ENCODE results near the gene SLC22A25.
"Not testable (repeated sequence)": the region's sequence is repeated elsewhere in the genome, so short reads cannot be mapped to it uniquely, and the experiment has no call there.

SLC22A25 gene

GRCh38 chr11:63237413-63237812 lies 6.0 kb downstream of the SLC22A25 start:
- no peaks in the 10 kb centered on the region for H3K36me3 ChIP-seq
- no peak for DNase-seq
- no peak overlapping the region for H3K4me3 ChIP-seq (ENCODE audit: low read depth, low read length)
- no peaks in the 10 kb centered on the region for H3K4me1 ChIP-seq
- TF ChIP-seq, protein P1, sequence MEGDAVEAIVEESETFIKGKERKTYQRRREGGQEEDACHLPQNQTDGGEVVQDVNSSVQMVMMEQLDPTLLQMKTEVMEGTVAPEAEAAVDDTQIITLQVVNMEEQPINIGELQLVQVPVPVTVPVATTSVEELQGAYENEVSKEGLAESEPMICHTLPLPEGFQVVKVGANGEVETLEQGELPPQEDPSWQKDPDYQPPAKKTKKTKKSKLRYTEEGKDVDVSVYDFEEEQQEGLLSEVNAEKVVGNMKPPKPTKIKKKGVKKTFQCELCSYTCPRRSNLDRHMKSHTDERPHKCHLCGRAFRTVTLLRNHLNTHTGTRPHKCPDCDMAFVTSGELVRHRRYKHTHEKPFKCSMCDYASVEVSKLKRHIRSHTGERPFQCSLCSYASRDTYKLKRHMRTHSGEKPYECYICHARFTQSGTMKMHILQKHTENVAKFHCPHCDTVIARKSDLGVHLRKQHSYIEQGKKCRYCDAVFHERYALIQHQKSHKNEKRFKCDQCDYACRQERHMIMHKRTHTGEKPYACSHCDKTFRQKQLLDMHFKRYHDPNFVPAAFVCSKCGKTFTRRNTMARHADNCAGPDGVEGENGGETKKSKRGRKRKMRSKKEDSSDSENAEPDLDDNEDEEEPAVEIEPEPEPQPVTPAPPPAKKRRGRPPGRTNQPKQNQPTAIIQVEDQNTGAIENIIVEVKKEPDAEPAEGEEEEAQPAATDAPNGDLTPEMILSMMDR (IDR thresholded peaks at IDR 0.05; ENCODE audit: low read depth, low read length), result no peak
- no peaks in the 10 kb centered on the region for H3K27me3 ChIP-seq
- H3K9me3 ChIP-seq, result no peaks in the 10 kb centered on the region

GRCh38 chr11:63235471-63236461 lies 7.6 kb downstream of the SLC22A25 start:
- DNase-seq; H3K27me3 ChIP-seq; H3K4me3 ChIP-seq (ENCODE audit: low read depth, low read length); H3K4me1 ChIP-seq; H3K9me3 ChIP-seq; H3K36me3 ChIP-seq: not testable (repeated sequence)

DNA sequence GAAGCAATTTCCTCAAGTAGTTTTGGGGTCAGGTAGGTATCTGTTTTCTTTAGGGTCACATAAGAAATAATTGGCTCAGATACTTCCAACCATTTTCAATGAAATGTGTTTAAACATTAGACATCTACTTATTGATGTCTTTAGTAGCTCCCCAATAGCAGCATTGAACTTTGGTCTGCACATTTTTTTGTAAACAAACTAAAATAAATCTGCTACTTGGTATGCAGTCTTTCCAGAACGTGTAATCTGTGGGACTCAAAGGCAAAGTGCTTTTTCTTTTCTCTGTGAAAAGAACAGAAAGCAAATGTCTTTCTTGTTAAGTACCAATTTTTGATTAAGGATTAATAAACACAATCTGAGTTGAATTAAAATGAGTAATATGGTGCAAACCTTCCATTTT lies 13.6 kb downstream of the SLC22A25 start:
- Histone ChIP-seq H3K4me1 (no peaks in the 10 kb centered on the region), H3K9me3 (no peaks in the 10 kb centered on the region), H3K4me3 (ENCODE audit: low read depth, low read length) (no peak overlapping the region), H3K27me3 (no peaks in the 10 kb centered on the region), H3K36me3 (no peaks in the 10 kb centered on the region)
- no peak for DNase-seq
- TF ChIP-seq, protein P1 (IDR thresholded peaks at IDR 0.05; ENCODE audit: low read depth, low read length), result no peak

GRCh38 chr11:63227521-63228107 lies 15.8 kb downstream of the SLC22A25 start:
- DNase-seq, result no peak
- TF ChIP-seq, protein P1 (IDR thresholded peaks at IDR 0.05; ENCODE audit: low read depth, low read length), result no peak
- Histone ChIP-seq H3K4me3 (ENCODE audit: low read depth, low read length) (no peak overlapping the region), H3K36me3 (no peaks in the 10 kb centered on the region), H3K27me3 (no peaks in the 10 kb centered on the region), H3K9me3 (no peaks in the 10 kb centered on the region), H3K4me1 (no peaks in the 10 kb centered on the region)

- TF ChIP-seq, protein P1 (IDR thresholded peaks at IDR 0.05; ENCODE audit: low read depth, low read length), result no peak
- DNase-seq, result no peak
- Histone ChIP-seq H3K9me3 (no peaks in the 10 kb centered on the region), H3K36me3 (no peaks in the 10 kb centered on the region), H3K4me1 (no peaks in the 10 kb centered on the region), H3K27me3 (no peaks in the 10 kb centered on the region), H3K4me3 (ENCODE audit: low read depth, low read length) (no peak overlapping the region)
Measured at GRCh38 chr11:63226488-63227114, 16.8 kb downstream of the SLC22A25 start.

DNA sequence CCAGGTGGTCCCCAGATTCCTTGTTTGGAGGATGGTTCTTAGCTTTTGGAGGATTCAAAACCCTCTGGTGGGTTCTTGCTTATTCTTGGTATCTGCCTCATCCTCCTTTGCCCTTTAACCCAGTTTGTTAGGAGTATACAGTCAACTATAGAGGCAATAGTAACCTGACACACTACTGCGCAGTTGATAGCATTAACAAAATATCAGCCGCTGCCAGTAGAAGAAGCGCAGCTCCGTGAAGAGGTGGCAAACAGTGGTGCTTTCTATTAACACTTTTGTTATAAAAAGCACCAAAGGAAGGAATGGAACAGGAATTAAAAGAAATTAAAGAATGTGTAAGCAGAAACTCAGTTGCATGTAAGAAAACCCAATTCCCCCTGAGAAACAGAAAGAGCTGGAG lies 29.3 kb downstream of the SLC22A25 start:
- H3K9me3 ChIP-seq, result no peaks in the 10 kb centered on the region
- DNase-seq, result no peak
- no peaks in the 10 kb centered on the region for H3K4me1 ChIP-seq
- no peaks in the 10 kb centered on the region for H3K27me3 ChIP-seq
- H3K4me3 ChIP-seq (ENCODE audit: low read depth, low read length), result no peak overlapping the region
- no peaks in the 10 kb centered on the region for H3K36me3 ChIP-seq
- TF ChIP-seq, protein P1 (IDR thresholded peaks at IDR 0.05; ENCODE audit: low read depth, low read length), result no peak
